OCI-LY1 (cell line): Measurements from ENCODE around the gene FFAR1.

Source experiments
- EZH2 ChIP-seq: fragments of 200-600 bp; sonication (generic), shearing (Covaris generic); IDR thresholded peaks from 2 replicates; pipeline ENCODE4 v1.8.0; 2017; ENCODE audit warnings: borderline replicate concordance, mixed run types, mild to moderate bottlenecking, antibody characterized with exemption, low read length, moderate library complexity, mixed read lengths
- TF ChIP-seq, protein P1 (sequence below): fragments of 200-600 bp; sonication (generic), shearing (Covaris generic); IDR thresholded peaks from 2 replicates; pipeline ENCODE4 v1.5.1; 2017; ENCODE audit warnings: mild to moderate bottlenecking, antibody characterized with exemption, low read length, moderate library complexity, mixed read lengths

- TF ChIP-seq, protein P1, sequence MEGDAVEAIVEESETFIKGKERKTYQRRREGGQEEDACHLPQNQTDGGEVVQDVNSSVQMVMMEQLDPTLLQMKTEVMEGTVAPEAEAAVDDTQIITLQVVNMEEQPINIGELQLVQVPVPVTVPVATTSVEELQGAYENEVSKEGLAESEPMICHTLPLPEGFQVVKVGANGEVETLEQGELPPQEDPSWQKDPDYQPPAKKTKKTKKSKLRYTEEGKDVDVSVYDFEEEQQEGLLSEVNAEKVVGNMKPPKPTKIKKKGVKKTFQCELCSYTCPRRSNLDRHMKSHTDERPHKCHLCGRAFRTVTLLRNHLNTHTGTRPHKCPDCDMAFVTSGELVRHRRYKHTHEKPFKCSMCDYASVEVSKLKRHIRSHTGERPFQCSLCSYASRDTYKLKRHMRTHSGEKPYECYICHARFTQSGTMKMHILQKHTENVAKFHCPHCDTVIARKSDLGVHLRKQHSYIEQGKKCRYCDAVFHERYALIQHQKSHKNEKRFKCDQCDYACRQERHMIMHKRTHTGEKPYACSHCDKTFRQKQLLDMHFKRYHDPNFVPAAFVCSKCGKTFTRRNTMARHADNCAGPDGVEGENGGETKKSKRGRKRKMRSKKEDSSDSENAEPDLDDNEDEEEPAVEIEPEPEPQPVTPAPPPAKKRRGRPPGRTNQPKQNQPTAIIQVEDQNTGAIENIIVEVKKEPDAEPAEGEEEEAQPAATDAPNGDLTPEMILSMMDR, result no peak
- no peak for TF ChIP-seq EZH2
Measured at GRCh38 chr19:35321291-35321690, 26.4 kb upstream of the FFAR1 start.
